ENCODE data around the gene SPSB4.

SPSB4 gene

DNA sequence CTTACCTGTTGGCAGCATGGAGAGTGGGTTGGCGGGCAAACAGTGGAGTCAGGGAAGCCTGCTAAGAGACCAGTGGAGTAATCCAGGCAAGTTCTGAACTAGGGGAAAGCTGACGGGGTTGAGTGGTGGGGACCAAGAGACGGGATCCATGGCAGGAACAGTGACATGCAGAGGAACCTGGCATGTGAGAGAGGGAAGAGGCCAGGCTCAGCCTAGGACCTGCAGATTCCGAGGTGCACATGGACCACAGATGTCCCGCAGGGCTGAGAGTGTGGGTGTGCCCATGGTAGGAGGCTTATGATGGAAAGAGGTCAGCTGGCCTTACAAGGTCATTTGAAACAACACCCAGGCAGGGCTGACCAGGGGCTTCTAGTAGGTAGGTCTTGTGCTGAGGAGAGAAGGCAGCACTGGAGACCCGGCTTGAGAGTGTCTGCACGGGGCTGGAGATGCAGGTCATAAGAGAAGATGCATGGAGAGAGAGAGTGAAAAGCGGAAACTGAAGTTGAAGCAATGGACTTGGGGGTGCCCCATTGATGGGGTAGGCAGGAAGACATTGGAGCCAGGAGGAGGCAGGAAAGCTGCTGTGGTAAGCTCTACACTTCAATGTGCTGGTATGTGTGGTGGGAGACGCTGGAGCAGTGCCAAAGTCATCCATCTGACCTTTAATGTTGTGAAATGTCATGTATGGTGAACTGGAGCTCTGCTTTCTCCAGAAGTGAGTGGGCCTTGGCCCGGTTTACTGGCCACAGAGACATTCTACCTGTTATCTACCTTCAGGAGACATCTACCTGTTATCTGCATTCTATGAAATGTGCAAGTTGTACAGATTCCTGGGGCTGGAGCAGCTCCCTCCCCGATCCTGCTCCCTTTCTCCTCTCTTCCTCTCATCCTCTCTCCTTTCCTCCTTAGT lies 4.6 kb downstream of the SPSB4 start:
- no peak for DNase-seq

DNA sequence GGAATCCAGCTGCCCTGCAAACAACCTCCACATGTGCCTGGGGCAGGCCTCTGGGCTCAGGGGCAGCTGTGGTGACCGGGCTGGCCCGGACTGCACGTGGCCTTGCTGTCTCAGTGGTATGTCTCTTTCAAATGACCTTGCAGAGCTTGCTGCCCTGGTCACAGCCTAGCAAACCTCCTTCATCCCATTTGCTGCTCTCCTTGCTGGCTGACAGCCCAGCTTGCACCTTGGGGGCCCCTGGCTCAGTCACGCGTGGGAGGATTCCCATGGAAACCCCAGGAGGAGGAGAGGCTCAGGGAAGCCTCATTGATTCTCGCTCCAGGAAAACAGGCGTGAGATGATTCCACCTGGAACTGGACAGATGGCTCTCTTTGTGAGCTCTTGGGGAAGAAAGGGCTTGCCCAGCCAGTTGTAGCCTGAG lies 5.6 kb downstream of the SPSB4 start:
- DNase-seq, result no peak

DNA sequence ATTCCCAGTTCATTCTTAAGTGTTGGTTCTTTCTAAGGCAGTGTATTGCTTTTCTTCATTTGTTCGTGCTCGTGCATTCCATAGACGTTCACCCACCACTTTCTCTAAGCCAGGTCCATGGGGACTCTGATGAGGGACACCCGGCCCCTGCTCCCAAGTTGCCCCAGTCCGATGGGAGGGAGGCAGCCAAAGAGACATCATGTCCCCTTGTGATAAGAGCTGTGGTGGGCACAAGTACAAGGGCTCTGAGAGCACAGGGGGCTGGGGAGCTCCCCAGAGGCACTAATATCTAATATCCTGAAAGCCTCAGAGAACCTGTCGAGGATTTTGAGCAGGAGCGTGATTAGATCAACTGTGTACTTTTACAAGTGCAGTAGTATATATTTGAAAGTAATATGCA lies 6.3 kb downstream of the SPSB4 start:
- DNase-seq, result no peak

DNA sequence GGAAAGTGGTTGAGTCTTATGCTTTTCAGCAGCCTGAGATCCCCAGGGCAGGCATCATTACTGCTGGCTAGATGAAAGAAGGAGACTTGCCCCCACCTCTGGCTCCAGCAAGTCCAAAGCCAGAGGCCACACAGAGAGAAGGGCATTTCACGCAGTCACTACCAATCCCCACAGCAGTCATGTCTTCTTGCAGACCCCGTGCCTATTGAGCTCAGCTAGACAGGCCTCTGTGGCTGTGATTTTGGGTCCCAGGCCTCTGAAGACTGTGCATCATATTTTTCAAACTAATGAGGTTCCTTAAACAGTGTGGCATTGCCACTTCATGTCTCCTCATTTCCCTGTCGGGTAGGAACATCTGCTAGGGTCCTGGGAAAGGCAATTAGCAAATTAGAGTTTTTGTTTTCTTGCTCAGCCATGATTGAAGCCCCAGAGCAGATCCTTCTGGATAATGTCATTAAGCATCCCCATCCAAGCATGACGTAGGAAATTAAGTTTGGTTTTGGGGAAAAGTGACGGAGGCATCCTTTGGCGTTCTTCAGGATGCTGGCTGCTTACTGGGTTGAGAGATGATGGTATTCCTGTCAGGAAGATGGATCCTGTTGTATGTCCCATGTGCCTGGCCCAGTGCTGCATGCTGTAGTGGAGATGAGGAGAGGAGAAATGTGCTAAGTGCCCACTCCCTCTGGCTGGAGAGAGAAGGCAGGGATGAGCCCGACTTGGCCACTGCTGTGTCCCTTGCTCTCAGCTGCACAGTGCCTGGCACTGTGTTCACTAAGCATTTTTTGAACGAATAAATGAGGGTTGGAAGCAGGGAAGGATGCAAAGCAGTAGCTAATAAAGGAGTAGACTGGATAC lies 7.0 kb downstream of the SPSB4 start:
- DNase-seq, result no peak

DNA sequence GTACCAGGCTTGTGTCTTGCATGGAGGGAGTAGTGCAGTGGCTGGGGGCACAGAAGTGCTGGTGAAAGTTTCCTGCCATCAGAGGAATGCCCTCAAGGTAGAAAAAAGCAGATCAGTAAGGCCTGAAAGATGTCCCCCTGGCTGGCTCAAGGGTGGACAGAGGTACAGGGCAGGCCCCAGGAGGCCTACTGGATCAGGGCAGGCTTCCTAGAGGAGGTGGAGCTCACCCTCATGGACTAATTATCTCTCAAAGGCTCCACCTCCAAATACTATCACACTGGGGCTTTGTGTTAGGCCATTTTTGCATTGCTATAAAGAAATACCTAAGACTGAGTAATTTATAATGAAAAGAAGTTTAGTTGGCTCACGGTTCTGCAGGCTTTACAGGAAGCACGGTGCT lies 7.8 kb downstream of the SPSB4 start:
- DNase-seq, result no peak

DNA sequence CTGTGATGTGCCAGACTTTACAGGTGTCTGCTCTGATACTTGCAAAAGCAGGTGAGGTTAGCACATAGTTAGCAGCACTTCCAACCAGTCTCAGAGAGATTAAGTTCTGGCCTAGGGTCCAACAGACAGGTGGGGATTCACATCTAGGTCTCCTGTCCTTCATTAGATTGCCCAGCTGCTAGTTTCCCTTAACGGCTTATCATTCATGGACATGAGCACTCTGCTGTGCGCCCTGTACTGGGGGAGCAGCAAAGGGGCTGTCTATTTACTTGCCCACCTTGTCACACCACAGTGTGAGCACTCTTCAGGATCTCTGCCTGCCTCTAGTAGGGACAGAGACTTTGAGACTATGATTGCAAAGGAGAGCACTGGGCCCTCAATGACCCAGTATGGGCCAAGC lies 8.7 kb downstream of the SPSB4 start:
- DNase-seq, result no peak

DNA sequence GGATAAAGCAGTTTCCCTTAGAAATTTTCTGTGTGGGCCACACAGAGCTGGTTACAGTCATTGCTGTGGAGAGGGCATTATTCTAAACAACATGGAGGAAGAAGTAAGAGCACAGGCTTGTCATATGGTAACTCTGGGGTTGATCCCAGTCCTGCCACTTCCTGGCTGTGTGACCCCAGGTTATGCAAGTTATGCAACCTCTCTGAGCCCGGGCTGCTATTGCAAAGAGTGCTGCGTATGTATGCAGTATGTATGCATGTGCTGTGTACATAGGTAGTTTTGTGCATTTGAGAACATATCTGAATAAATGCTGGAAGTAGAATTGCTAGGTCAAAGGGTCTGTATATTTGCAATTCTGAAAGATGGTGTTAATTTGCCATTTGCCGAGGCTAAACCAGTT lies 9.2 kb downstream of the SPSB4 start:
- DNase-seq, result no peak

DNA sequence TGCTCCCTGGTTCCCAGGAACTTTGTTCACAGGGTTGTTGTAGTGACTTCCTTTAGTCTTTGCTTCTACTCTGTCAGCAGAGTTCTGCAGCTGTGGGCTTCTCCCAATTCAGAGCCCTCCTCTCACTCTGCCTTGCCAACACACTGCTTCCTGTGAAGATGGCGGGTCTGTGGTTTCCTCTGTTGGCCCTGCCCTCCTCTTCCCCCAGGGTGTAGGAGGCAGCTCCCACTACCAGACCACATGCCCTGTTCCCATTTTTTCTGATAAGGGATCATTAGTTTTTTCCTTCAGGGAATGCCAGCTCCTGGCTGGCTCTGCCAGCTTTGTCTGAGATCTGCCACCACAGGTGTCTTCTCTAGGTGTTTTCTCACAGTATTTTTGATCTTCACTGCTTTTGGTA lies 12.7 kb downstream of the SPSB4 start:
- DNase-seq, result no peak

DNA sequence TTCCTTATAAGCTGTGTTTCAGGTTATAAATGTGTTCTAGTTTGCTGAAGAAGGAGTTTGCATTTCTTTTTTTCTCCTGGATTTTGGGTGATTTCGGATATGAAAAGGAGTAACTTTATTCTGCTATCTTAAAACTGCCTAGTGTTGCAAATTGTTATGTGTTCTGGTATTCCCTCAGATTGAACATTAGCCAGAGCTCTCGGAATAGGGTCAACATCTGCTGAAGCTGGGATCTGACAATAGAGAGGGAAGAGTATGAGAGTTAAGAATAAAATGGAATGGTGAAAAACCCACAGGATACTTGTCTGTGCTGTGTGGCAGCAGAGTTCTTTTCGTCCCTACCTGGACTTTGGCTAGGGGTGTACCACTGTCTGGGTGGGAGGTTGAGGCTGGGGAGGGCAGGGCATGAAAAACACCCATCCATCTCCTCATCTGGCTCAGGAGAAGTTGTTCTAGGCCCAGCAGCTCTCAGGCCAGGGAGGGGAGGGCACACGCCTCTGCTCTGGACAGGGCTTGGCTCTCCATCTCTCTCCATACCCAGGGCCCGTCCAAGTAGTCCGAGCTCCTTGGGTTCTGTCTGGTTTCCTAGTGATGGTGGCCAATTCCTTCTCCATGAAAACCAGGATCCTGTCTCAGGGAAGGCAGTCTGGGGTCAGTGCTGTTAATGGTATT lies 13.2 kb downstream of the SPSB4 start:
- no peak for DNase-seq

DNA sequence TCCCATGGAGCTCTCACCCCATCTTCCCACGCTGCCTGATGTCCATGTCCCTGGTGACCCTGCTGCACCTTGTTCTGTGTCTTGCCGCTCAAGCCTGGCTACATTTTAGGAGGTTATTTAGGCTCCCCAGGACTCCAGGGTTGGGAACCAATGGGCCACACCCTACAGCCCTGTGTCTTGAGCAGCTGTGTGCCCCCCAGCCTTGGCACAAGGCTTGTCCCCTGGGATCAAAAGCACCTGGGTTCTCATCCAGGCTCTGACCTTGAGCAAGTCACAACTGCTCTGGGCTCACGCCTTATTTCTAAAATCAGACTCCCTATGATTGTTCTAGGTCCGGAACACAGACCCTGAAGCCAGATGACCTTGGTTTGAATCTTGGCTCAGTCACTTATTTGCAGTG lies 14.1 kb downstream of the SPSB4 start:
- DNase-seq, result no peak

DNA sequence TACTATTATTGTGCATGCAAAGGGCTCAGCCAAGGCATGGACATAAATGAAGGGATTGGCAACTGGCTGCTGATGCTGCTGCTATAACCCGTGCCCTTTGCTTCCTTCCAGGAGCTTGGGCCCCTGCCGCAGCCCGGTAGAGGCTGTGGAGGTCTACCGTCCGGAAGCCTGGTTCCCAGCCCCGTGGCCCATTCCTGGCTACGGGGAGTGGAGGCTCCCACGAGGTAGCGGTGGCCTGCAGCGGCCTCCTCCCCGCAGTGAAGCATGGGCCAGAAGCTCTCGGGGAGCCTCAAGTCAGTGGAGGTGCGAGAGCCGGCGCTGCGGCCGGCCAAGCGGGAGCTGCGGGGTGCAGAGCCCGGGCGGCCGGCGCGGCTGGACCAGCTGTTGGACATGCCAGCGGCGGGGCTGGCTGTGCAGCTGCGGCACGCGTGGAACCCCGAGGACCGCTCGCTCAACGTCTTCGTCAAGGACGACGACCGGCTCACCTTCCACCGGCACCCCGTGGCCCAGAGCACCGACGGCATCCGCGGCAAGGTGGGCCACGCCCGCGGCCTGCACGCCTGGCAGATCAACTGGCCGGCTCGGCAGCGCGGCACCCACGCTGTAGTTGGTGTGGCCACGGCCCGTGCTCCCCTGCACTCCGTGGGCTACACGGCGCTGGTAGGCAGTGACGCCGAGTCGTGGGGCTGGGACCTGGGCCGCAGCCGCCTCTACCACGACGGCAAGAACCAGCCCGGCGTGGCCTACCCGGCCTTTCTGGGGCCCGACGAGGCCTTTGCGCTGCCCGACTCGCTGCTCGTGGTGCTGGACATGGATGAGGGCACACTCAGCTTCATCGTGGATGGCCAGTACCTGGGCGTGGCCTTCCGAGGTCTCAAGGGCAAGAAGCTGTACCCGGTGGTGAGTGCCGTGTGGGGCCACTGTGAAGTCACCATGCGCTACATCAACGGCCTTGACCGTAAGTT lies 15.0 kb downstream of the SPSB4 start:
- DNase-seq, result no peak

DNA sequence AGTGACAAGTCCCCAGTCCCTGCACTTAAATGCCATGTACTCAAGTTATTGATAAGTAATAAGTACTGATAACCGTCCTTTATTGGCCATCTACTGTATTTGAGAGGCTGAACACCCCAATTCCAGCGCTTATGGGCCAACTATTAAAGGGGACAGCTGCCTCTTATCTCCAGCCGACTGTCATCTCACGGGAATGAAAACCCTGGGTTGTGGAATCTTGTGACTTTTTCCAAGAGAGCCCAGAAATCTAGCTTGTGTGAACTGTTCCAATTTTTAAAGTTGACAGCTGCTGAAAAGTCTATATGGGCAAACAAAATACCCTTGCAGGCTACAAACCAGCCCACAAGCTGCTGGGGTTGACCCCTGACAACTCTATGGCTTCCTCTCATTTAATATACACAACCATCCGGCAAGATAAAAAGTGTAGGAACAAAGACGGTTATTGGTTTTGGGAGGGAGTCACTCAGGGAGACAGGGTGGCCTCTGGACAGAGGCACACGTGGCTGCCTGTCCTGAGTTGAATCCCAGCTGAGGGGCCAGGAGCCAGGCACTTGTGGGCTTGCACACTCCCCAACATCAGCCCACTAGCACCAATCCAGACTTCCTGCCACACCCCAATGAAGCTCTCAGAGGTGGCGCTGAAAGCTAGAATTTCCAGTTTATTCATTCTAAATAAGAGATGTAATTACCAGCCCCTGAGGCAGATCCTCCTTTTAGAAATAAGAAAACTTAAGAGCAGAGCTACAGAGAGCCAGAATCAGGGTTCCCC lies 16.2 kb downstream of the SPSB4 start:
- DNase-seq, result no peak

DNA sequence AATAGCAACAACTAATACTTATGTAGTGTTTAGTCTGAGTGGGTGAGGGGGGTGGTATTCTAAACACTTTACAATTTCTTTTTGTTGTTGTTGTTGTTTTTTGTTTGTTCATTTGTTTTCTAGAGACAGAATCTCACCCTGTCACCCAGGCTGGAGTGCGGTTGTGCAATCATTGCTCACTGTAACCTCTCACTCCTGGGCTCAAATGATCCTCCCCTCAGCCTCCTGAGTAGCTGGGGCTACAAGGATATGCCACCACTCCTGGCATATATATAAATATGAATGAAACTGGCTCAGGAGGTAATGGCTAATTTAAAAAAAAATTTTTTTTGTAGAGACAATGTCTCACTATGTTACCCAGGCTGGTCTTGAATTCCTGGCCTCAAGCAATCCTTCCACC lies 19.1 kb downstream of the SPSB4 start:
- DNase-seq, result no peak

DNA sequence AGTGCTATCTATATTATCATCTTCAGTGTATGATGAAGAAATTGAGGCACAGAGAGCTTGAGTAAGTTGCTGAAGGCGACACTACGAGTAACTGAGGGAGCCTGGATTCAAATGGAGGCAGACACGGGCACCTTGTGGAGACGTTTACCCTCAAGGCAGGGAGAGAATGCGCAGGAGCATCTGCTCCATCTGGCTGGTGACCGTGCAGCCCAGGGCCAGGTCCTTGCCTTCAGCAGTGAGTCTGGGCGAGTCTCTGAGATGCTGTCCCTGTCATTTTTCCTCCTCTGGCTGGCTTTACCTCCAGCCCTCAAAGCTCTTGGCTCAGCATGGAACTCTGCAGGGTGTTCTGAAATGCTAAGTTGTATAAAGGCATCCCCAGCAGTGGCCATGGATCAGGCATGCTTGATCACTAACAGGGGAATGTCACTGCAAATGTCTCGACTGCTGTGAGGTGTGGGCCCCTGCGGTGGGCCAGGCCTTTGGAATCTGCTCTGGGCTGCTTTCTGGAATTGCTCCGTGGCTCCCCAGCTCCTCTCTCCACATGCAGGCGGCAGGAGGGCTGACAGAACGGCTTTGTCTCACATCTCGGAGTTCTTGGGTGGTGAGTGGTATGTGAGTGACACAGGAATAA lies 19.7 kb downstream of the SPSB4 start:
- no peak for DNase-seq

DNA sequence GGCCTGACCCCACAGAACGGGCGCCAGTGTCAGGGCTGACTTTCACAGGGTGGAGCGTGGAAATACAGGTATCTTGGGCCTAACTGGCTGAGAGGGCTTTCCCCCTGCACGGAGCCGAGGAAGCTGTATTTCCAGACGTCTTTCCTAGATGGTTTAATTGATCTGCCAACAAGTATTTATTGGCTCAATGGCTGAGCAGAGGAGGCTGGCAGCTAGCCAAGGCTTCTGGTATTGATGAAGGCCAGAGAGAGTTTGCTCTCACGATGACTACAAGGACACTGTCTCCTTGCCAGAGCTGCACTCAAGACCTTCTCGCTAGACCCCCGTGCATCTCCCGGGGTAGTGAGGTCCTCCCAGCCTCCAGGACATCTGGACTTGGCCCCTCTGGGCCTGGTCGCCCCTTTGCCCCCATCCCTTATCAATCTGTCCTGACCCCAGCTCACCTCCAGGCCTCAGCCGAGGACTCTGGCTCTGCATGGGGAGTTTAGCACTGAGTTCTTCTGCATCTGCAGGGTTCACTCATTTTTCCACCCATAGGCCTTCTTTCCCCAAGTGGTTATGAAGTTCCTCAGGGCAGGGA lies 20.6 kb downstream of the SPSB4 start:
- no peak for DNase-seq

DNA sequence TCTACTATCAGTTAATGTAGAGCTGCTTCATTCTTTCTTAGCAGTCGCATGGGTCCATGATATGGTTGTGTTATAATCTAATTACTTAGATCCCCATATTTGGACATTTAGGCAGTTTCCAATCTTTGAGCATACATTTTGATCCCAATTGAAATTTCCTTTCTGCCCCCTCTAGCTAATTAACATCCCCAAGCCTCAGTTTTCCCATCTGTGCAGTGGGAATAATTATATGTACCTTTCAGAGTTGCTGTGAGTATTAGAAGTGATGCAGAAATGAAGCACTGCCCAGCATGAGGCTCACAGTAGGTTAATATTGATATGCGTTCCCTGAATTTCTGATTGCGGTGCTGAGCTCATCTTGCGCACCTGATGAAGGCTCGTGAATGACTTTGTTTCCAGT lies 21.8 kb downstream of the SPSB4 start:
- no peak for DNase-seq

DNA sequence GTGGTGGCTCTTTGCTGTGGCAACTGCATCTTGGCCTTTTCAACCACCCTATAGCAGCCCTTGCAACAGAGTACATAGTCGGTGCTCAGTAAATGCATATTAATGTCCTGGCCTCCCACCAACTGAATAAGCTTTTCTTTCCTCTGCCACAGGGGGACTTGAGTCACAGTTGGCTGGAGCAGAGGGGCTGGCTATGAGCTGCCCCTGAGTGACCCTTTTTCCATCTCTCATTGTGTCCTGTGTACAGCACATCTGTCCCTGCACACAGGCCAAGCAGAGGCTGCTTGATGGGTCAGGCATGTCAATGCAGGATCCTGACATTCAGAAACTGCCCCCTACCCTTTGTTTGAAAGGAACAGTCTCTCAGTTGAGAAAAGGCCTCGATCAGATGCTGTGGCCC lies 22.4 kb downstream of the SPSB4 start:
- no peak for DNase-seq

DNA sequence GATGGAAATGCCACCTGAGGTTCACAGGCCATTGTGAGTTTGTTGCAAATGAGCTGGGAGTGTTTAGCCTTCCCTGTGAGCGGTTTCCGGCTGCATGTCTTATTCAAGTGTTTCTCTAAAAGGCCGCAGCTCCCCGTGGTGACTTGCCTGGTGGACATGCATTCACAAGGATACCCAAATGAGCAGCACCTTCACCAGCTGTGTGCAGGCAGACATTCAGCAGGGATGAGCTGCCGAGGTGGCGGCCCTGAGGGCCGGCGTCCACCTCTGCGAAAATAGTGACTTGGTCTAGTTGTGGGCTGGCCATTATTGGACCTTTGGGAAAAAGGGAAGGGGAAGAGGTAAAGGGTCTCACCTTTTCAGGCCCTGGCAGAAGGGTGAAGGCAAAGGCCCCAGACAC lies 23.4 kb downstream of the SPSB4 start:
- no peak for DNase-seq

DNA sequence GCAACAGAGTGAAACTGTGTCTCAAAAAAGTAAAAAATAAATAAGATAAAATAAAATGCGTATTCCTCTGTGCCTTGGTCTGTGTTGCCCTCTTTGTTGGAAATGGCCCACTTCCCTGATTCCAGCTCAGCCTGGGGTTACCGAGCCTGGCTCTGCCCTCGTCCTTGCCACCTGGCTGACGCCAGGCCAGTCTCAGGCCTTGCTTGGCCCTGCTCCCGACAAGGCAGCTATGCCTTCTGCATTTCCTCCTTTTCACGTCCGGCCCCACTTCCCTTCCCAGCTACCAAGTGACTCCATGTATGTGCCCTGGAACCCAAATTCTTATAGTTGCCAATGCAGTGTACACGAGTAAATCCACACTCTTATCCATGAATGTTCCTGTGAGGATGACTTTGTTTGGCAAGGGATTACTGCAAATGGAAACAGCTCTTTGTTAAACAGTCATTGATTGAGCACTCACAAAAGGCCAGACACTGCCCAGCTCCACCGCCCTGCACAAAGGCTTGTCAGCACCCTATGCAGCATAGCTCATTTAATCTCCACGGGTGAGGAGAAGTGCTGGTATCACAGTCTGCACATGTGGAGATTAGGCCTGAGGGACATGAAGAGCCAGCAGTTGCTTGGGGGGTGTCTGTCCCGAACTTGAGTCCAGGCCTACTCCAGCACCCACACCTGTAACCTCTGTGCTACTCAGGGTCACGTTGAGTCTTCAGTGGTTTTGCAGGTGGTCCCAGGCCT lies 25.1 kb downstream of the SPSB4 start:
- no peak for DNase-seq
